Measurements from ENCODE around the gene ADAM23. TPM values are rescaled to one million over a fixed set of nuclear protein-coding genes. Genes with fewer than 3 reads are reported as not detected.

The ADAM23 gene
- total and polyA plus RNA-seq, 2 of the 13 experiments (the other 11 are each of a cell fraction or from before 2014, with no cell fraction given), result 0.04 TPM; not detected in 1

DNA sequence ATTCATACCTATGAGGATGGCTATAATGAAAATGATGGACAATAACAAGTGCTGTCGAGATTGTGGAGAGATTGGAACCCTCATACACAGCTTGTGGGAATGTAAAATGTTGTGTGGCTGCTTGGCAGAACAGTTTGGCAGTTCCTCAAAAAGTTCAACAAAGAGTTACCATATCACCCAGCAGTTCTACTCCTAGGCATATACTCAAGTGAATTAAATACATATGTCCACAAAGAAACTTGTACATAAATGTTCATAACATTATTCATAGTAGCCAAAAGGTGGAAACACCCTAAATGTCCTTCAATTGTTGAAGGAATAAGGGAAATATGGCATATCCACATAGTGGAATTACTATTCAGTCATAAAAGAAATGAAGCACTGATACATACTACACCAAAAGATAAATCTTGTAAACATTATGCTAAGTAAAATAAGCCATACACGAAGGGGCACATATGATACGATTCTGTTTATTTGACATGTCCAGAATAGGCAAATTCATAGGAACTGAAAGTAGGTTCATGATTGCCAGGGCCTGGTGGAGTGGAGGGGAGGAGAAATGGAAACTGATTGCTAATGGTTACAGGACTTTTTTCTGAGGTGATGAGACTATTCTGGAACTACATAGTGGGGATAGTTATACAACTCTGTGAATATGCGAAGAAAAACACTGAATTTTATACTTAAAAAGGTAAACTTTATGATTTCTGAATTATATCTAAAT is 92.1 kb downstream of the ADAM23 start:
- ChIA-PET CTCF (ENCODE audit: low intra/inter-chr PET ratio, low total read pairs) (no interaction called here), POLR2A (no interaction called here)
- H2AFZ ChIP-seq (ENCODE audit: low read length), result no peak overlapping the region
- intact Hi-C loops (cut with micrococcal nuclease; ENCODE audit: unreplicated experiment) (no loop called here), in situ Hi-C loops (cut with HindIII; ENCODE audit: extremely low pct_ligation_motif_present, low pct_unique_long_range_greater_than_20kb) (no loop called here)
- BruUV-seq (replicated peaks), result no TSS peak
- FAIRE-seq (no peak), DNase-seq (ENCODE audit: low spot score) (no peak), ATAC-seq (no peak)
- no peaks in the 10 kb centered on the region for H3K79me2 ChIP-seq (ENCODE audit: insufficient read depth, low read length)
- no peaks in the 10 kb centered on the region for H3K9me3 ChIP-seq (ENCODE audit: low read length)
- no peaks in the 10 kb centered on the region for H4K20me1 ChIP-seq (ENCODE audit: insufficient read depth, low read length)
- no peak overlapping the region for H3K27ac ChIP-seq (ENCODE audit: extremely low read length, insufficient read depth, low read length)
- H3K4me3 ChIP-seq (replicated peaks in 1 of 3; ENCODE audit: insufficient read depth in 1 of 3, low read depth in 2 of 3, low read length in 3 of 3), result no peak overlapping the region
- no peaks in the 10 kb centered on the region for H3K36me3 ChIP-seq (replicated peaks in 1 of 2; ENCODE audit: control insufficient read depth in 1 of 2, insufficient read depth in 2 of 2, low read length in 2 of 2)
- no peaks in the 10 kb centered on the region for H3K4me1 ChIP-seq (ENCODE audit: insufficient read depth, low read length)
- no peak overlapping the region for H3K9ac ChIP-seq (ENCODE audit: insufficient read depth, low read depth, low read length)
- TF ChIP-seq ZFP36L1 (CRISPR knock-in tag; IDR thresholded peaks at IDR 0.05) (no peak), SNAPC2 (CRISPR knock-in tag; IDR thresholded peaks at IDR 0.05) (no peak), MLLT10 (CRISPR knock-in tag; IDR thresholded peaks at IDR 0.05) (no peak), GTF3A (CRISPR knock-in tag; conservative IDR thresholded peaks at IDR 0.05) (no peak), NCOA1 (CRISPR knock-in tag; IDR thresholded peaks at IDR 0.05) (no peak), ZSCAN25 (CRISPR knock-in tag; IDR thresholded peaks at IDR 0.05) (no peak), IKZF1 (IDR thresholded peaks at IDR 0.05) (no peak), ZBTB21 (CRISPR knock-in tag; IDR thresholded peaks at IDR 0.05) (no peak), MAFK (conservative IDR thresholded peaks at IDR 0.05 in 1 of 2, IDR thresholded peaks at IDR 0.05 in 1 of 2; ENCODE audit: low read length in 2 of 2) (no peak), ZNF17 (CRISPR knock-in tag; IDR thresholded peaks at IDR 0.05) (no peak), NBN (conservative IDR thresholded peaks at IDR 0.05) (no peak), KMT2A (CRISPR knock-in tag; IDR thresholded peaks at IDR 0.05) (no peak), HMG20A (CRISPR knock-in tag; IDR thresholded peaks at IDR 0.05; ENCODE audit: borderline replicate concordance) (no peak)
- TF ChIP-seq, protein P1, sequence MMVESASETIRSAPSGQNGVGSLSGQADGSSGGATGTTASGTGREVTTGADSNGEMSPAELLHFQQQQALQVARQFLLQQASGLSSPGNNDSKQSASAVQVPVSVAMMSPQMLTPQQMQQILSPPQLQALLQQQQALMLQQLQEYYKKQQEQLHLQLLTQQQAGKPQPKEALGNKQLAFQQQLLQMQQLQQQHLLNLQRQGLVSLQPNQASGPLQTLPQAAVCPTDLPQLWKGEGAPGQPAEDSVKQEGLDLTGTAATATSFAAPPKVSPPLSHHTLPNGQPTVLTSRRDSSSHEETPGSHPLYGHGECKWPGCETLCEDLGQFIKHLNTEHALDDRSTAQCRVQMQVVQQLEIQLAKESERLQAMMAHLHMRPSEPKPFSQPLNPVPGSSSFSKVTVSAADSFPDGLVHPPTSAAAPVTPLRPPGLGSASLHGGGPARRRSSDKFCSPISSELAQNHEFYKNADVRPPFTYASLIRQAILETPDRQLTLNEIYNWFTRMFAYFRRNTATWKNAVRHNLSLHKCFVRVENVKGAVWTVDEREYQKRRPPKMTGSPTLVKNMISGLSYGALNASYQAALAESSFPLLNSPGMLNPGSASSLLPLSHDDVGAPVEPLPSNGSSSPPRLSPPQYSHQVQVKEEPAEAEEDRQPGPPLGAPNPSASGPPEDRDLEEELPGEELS (CRISPR knock-in tag; IDR thresholded peaks at IDR 0.05), result no peak
- TF ChIP-seq, protein P2, sequence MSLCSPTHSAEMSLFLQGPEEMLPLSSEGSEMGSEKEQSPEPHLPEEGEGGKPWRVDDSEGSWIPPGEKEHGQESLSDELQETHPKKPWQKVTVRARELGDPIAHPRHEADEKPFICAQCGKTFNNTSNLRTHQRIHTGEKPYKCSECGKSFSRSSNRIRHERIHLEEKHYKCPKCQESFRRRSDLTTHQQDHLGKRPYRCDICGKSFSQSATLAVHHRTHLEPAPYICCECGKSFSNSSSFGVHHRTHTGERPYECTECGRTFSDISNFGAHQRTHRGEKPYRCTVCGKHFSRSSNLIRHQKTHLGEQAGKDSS (CRISPR knock-in tag; IDR thresholded peaks at IDR 0.05; ENCODE audit: borderline replicate concordance, low read depth), result no peak
- no peak overlapping the region for H3K4me2 ChIP-seq (ENCODE audit: low read depth, low read length)
- 3% methylated on average over 4 of the region's 4 CpGs for WGBS (ENCODE audit: low lambda C conversion rate)
- no peaks in the 10 kb centered on the region for H3K27me3 ChIP-seq (ENCODE audit: control insufficient read depth in 1 of 2, insufficient read depth in 2 of 2, low read length in 2 of 2)

Data from HepG2 (cell line).